ENCODE measurements around the gene HEATR3. TPM values are rescaled to one million over a fixed set of nuclear protein-coding genes. Genes with fewer than 3 reads are reported as not detected.

Gene HEATR3
- total RNA-seq, 1 donor from 2014 or later: 30.6 TPM

- peak; percentile 43 for DNase-seq
These were observed 88.0 kb downstream of the HEATR3 start for GRCh38 chr16:50153596-50154419.

- DNase-seq: peak; percentile 31
These were observed 88.7 kb downstream of the HEATR3 start for GRCh38 chr16:50154420-50154950.

- no peak for DNase-seq
These were observed 90.2 kb downstream of the HEATR3 start for GRCh38 chr16:50155925-50156324.

Other genes with a start within 250 kb of the HEATR3 start
- gene ZNF423, start 209.9 kb upstream of the HEATR3 start, total RNA-seq: 7.1 and 13.4 TPM in 2 replicates
- 21.3 and 30.5 TPM in 2 replicates for gene CNEP1R1, start 40.7 kb upstream of the HEATR3 start, total RNA-seq
- gene TENT4B, start 87.3 kb downstream of the HEATR3 start, total RNA-seq: 11.9 and 13.1 TPM in 2 replicates
- 4.4 and 5.1 TPM in 2 replicates for gene ADCY7, start 200.6 kb downstream of the HEATR3 start, total RNA-seq

Data from dermis blood vessel endothelial cell (primary cell).